MM.1S (cell line): ENCODE measurements around the gene DUOX2.

Source experiments
- DNase-seq: peaks from one replicate; pipeline ENCODE4 v3.0.0-alpha.2; 2015
- H2AFZ ChIP-seq: fragments of 300-600 bp; sonication (generic); 2 replicates; pipeline ENCODE4 v1.6.0; 2016; ENCODE audit warnings: antibody characterized with exemption, low read length
- H3F3A ChIP-seq: fragments of 300-600 bp; sonication (generic); 2 replicates; pipeline ENCODE4 v1.6.1; 2016; ENCODE audit warnings: mild to moderate bottlenecking, antibody characterized with exemption, low read length, moderate library complexity, mixed read lengths; ENCODE audit not compliant: insufficient read depth
- H3K27ac ChIP-seq: fragments of 300-600 bp; sonication (generic); 2 replicates; pipeline ENCODE4 v1.5.1; 2016; ENCODE audit warnings: mild to moderate bottlenecking, low read length
- H3K27me3 ChIP-seq: fragments of 300-600 bp; sonication (generic); replicated peaks from 2 replicates; pipeline ENCODE4 v1.6.0; 2016; ENCODE audit warnings: low read length; ENCODE audit not compliant: insufficient read depth
- H3K36me3 ChIP-seq: fragments of 300-600 bp; sonication (generic); replicated peaks from 2 replicates; pipeline ENCODE4 v1.6.1; 2016; ENCODE audit warnings: mild to moderate bottlenecking, low read length, mixed read lengths; ENCODE audit not compliant: insufficient read depth
- H3K4me1 ChIP-seq: fragments of 300-600 bp; sonication (generic); 2 replicates; pipeline ENCODE4 v1.6.1; 2016; ENCODE audit warnings: low read length, mixed read lengths
- H3K4me2 ChIP-seq: fragments of 300-600 bp; sonication (generic); 2 replicates; pipeline ENCODE4 v1.6.0; 2016; ENCODE audit warnings: low read depth, low read length
- H3K4me3 ChIP-seq: fragments of 300-600 bp; sonication (generic); 2 replicates; pipeline ENCODE4 v1.5.1; 2016; ENCODE audit warnings: low read length, mixed read lengths
- H3K79me2 ChIP-seq: fragments of 300-600 bp; sonication (generic); 2 replicates; pipeline ENCODE4 v1.6.1; 2016; ENCODE audit warnings: mixed run types, low read length, mixed read lengths
- H3K9ac ChIP-seq: fragments of 300-600 bp; sonication (generic); 2 replicates; pipeline ENCODE4 v1.6.1; 2016; ENCODE audit warnings: low read length, mixed read lengths
- H3K9me2 ChIP-seq: fragments of 300-600 bp; sonication (generic); replicated peaks from 2 replicates; pipeline ENCODE4 v1.6.1; 2016; ENCODE audit warnings: mild to moderate bottlenecking, low read length, mixed read lengths; ENCODE audit not compliant: insufficient read depth
- H3K9me3 ChIP-seq: fragments of 300-600 bp; sonication (generic); replicated peaks from 2 replicates; pipeline ENCODE4 v1.6.1; 2016; ENCODE audit warnings: mild to moderate bottlenecking, low read length, mixed read lengths; ENCODE audit not compliant: insufficient read depth
- H4K20me1 ChIP-seq: fragments of 300-600 bp; sonication (generic); 2 replicates; pipeline ENCODE4 v1.6.1; 2016; ENCODE audit warnings: mild to moderate bottlenecking, low read length, moderate library complexity, mixed read lengths; ENCODE audit not compliant: insufficient read depth
- CTCF ChIP-seq: fragments of 300-600 bp; sonication (generic); IDR thresholded peaks from 2 replicates; pipeline ENCODE4 v1.5.1; 2016; ENCODE audit warnings: antibody characterized with exemption, low read length, mixed read lengths
- EZH2 ChIP-seq: fragments of 300-600 bp; sonication (generic); optimal IDR thresholded peaks from 2 replicates; pipeline ENCODE3; 2017; ENCODE audit warnings: low read depth, mild to moderate bottlenecking, antibody characterized with exemption, low read length, mixed read lengths
- EZH2phosphoT487 ChIP-seq: fragments of 300-600 bp; sonication (generic); IDR thresholded peaks from 2 replicates; pipeline ENCODE4 v1.6.1; 2018; ENCODE audit warnings: antibody characterized with exemption, low read length

The DUOX2 gene

GRCh38 chr15:45121020-45121419, 7.0 kb upstream of the DUOX2 start:
- no peaks in the 10 kb centered on the region for H3K79me2 ChIP-seq
- no peaks in the 10 kb centered on the region for H3K36me3 ChIP-seq
- H3K27me3 ChIP-seq: peaks cover 30% of the 10 kb centered on the region
- no peaks in the 10 kb centered on the region for H3K9me3 ChIP-seq
- H3K9me2 ChIP-seq: no peaks in the 10 kb centered on the region
- no peaks in the 10 kb centered on the region for H4K20me1 ChIP-seq
- H3K9ac ChIP-seq: no peak overlapping the region
- H2AFZ ChIP-seq: no peak overlapping the region
- H3K4me1 ChIP-seq: no peaks in the 10 kb centered on the region
- TF ChIP-seq CTCF: no peak
- no peak for TF ChIP-seq EZH2
- no peak for TF ChIP-seq EZH2phosphoT487
- H3K27ac ChIP-seq: no peak overlapping the region
- H3K4me2 ChIP-seq: no peak overlapping the region
- no peak overlapping the region for H3K4me3 ChIP-seq
- no peak for DNase-seq
- H3F3A ChIP-seq: no peaks in the 10 kb centered on the region

GRCh38 chr15:45120081-45120972, 6.4 kb upstream of the DUOX2 start:
- H3K4me2 ChIP-seq: no peak overlapping the region
- H2AFZ ChIP-seq: no peak overlapping the region
- H3F3A ChIP-seq: no peaks in the 10 kb centered on the region
- no peaks in the 10 kb centered on the region for H4K20me1 ChIP-seq
- H3K4me1 ChIP-seq: no peaks in the 10 kb centered on the region
- no peak overlapping the region for H3K9ac ChIP-seq
- no peak overlapping the region for H3K27ac ChIP-seq
- no peaks in the 10 kb centered on the region for H3K9me2 ChIP-seq
- no peak for DNase-seq
- no peaks in the 10 kb centered on the region for H3K79me2 ChIP-seq
- H3K27me3 ChIP-seq: peaks cover 32% of the 10 kb centered on the region
- no peak overlapping the region for H3K4me3 ChIP-seq
- H3K9me3 ChIP-seq: no peaks in the 10 kb centered on the region
- H3K36me3 ChIP-seq: no peaks in the 10 kb centered on the region
- TF ChIP-seq EZH2phosphoT487 (no peak), CTCF (no peak), EZH2 (no peak)

- no peak overlapping the region for H2AFZ ChIP-seq
- no peaks in the 10 kb centered on the region for H3K9me3 ChIP-seq
- no peak overlapping the region for H3K4me3 ChIP-seq
- DNase-seq: no peak
- H3K27me3 ChIP-seq: peaks cover 37% of the 10 kb centered on the region
- H3K79me2 ChIP-seq: no peaks in the 10 kb centered on the region
- H3K9ac ChIP-seq: no peak overlapping the region
- no peaks in the 10 kb centered on the region for H3F3A ChIP-seq
- TF ChIP-seq EZH2 (no peak), EZH2phosphoT487 (no peak), CTCF (no peak)
- H3K4me2 ChIP-seq: no peak overlapping the region
- H3K4me1 ChIP-seq: no peaks in the 10 kb centered on the region
- no peaks in the 10 kb centered on the region for H3K36me3 ChIP-seq
- H3K27ac ChIP-seq: no peak overlapping the region
- H3K9me2 ChIP-seq: no peaks in the 10 kb centered on the region
- H4K20me1 ChIP-seq: no peaks in the 10 kb centered on the region
Observed at GRCh38 chr15:45118996-45119395, 5.0 kb upstream of the DUOX2 start.
